HG02623 (cell line): ENCODE results near the gene EPS8.

Experiments
- ATAC-seq: cut with Tn5 transposase; IDR thresholded peaks from one replicate; pipeline ENCODE4 v1.9.1; 2021; ENCODE audit warnings: moderate library complexity; ENCODE audit not compliant: unreplicated experiment

Gene EPS8

GRCh38 chr12:15698377-15698871 is 90.8 kb downstream of the EPS8 start:
- no peak for ATAC-seq

DNA sequence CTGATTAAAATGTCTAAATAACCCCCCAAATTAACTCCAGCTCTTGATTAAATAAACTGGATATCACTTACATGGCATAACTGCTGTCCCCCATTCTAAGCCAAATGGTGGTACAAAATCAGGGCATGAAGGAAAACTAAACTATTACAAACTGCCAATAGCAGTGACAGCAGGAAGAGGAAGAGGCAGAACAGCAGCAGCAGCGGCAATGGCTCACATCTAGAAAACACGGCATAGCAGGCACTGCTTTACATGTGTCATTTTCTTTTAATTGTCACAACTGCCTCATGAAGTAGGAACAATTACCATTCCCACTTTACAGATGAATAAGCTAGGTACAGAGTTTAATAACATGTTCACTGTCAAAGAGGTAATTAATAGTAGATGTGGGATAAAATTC is 92.0 kb downstream of the EPS8 start:
- ATAC-seq: no peak

GRCh38 chr12:15693228-15693911 is 95.8 kb downstream of the EPS8 start:
- no peak for ATAC-seq

- no peak for ATAC-seq
Observed at GRCh38 chr12:15691388-15691787, 97.8 kb downstream of the EPS8 start.

DNA sequence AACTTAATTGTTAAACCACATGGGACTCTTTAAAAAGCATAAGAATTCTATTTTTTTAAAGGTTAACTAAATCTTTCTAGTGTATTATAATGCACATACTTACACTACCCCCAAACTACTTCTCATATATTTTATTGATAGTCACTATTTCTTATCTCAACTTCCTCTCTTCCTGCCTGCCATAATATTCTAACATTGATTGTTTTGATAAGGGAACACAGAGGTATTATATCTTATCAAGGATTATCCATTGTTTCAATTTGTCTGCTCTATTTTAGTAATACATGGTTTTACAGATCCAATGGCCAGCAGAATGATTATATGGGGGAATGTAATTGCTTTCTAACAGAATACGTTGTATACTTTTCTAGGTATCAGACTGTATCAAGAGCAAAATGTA is 98.9 kb downstream of the EPS8 start:
- no peak for ATAC-seq

DNA sequence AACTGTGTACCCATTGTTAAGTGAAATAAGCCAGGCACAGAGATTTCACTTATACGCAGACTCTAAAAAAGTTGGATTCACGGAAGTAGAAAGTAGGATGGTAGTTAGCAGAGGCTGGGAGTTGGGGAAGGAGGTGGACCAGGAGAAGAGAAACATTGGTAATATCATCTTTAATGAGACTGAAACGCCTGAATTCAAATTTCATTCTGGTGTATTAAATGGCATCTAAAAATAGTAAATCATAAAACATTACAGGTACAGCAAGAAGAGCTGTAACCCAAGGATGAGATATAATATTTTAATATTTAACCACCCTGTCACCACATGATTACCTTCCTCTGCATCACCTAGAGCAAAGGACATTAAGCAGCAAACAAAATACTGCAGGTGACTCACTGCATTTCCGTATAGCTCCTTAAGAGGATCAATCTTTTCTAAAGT is 99.4 kb downstream of the EPS8 start:
- ATAC-seq: no peak

DNA sequence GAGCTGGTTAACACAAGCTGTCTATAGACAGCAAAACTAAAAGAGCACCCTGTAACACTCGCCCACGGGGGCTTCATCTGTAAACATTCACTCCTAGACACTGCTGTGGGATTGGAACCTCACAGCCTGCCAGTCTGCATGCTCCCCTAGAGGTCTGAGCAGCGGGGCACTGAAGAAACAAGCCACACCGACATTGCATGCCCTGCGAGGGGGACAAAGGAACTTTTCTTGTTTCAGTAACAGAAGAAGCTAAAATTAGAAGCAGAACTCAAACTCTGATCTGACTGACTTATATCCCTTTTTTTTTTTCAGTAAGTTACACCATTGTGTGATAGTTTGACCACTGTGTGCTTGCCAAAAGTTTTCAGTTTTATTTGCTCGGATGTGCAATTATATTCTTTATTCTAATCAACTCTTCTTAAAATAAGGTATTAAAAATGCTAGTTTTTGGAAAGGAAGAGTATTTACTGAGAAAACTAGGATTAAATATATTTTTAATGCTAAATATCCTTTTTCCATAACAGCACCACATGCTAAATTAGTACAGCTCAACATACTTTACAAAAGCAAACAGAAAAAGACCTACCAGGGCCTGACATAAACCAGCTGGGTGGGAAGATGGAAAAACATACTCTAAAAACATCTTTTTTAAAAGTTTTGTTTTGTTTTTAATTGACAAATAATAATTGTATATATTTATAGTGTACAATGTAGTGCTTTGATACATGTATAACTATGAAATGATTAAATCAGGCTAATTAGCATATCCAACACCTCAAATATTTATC is 100.2 kb downstream of the EPS8 start:
- no peak for ATAC-seq

DNA sequence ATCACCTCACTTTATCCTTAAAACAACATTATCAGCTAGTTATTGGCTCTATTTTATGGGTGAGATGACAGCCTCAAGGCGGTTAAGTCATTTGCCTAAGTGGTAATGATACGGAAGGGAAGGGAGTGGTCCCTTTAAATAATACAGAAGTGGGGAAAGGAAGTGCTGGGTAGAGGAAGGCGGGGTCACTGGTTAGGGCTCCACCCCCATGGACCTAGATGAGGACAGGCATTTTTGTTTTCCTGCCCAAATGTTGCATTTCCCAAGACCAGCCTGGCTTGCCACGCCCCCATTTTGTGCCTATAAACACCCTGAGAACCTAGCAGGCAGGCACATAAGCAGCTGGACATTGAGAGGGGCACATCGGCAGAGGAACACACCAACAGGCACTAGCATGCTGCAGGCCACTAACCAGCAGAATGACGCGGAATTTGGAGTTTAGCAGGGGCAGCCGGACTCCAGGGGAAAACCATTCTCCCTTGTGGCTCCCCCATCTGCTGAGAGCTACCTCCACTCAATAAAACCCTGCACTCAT is 100.9 kb downstream of the EPS8 start:
- ATAC-seq: no peak

DNA sequence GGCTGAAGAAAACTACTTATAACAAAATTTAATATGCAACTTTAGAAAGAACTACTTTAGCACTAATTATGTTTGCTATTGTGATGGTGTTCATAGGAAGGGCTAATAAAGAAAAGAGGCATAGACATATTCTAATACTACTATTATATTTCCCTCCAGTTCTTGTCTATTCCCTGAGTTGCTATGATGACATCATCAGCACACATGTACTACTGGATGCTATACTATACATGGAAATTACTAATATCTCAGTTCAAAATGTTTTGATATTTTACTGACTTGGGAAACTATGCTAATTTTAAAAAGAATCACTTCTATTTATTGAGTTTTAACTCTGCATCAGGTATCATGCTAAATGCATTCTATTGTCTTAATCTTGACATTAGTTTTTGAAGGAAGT is 101.6 kb downstream of the EPS8 start:
- ATAC-seq: no peak

DNA sequence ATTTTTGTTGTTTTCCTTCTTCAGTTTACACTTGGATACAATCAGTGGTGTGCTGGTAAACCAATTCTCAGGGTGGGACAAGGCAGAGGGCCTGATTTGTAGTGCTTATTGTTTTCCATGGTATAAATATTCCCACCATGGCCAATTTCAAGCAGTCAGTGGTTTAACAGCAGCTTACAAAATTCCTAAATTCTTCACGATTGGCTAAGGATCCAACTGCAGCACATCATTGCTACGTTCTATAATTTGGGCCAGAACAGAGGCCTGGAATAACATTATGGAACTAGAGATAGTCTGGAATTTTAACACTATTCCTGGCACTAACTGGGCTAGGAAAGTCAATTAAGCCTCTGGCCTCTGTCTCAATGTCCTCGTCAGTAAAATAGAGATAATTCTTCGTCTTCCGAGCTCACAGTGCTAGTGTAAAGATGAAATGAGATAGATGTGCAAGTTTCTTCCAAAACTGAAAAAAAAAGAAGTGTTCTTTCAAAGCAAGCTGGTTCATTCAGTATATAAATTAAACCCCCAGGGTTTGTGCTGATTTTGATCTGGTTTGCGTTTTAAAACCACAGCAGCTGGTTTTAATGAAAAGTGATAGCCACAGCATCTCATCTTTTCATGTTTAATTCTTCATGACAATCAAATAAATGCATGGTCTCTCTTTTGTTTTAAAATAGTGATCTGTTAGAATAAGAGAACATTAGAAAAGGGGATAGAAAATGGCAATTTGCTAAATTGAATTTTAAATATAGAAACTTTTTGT is 104.1 kb downstream of the EPS8 start:
- ATAC-seq: no peak

GRCh38 chr12:15682826-15683225 is 106.4 kb downstream of the EPS8 start:
- ATAC-seq: no peak

- no peak for ATAC-seq
Observed at GRCh38 chr12:15679151-15679550, 110.0 kb downstream of the EPS8 start.

DNA sequence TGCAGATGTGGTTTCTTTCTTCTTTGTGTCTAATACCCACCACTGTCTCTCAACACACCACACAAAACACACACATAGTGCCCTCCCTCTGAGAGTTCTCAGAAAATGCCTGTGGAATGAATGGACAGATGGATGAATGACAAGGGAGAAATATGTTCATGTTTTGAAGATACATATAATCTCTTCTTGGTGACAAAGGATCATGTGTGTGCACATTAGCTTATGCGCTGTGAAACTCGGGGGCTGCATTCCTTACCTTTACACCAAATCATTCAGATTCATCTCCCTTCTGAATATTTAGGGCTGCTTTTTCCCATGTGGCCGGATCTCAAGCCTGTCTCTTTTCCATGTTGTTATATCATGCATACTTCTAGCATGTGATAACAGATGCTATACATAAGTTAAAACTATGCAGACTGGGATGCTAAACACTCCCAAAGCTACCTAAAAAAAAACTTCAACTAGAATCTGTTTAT is 111.4 kb downstream of the EPS8 start:
- no peak for ATAC-seq

DNA sequence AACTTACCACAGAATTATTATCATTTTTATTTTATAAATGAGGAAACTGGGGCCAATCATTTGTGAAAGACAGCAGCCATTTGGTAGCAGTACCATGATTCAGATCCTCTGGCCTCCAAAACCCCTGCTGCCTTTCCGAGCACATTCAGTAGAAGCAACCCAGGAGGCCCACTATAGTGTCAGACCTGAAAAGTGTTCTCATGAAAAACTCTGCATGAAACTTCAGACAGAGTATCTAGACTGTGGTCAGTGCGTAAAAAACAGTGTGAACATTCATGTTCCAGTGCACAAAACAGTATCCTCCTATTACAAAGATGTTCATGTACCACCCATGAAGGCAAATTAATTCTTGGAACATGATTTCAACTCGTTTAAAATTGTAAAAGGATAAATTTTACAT is 112.0 kb downstream of the EPS8 start:
- ATAC-seq: no peak

DNA sequence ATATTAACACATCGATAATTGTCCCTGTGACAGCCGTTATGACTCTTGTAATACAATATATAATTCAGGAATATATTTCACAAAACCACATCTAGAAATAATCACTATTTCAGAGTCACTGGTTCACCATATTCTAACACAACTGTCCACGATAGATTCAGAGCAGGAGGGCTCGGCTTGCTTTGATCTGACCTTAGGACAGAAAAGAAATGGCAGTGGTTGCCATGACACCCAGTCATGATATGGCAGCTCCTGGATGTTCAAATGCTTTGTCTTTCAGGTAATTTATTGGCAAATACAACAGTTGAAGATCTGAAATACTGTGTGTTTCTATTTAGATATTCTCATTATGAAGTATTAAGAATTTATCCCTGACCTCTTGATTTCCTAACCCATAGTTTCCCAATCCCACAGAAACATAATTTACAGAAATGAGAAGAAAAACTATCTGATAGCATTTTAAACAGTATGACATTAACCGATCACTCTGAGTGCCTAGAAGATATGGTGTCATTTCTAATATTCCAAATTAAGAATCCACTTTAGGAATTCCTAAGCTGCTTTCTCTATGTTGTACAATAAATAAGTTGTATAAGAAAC is 116.4 kb downstream of the EPS8 start:
- no peak for ATAC-seq

GRCh38 chr12:15670756-15671155 is 118.4 kb downstream of the EPS8 start:
- no peak for ATAC-seq

GRCh38 chr12:15669256-15669948 is 119.8 kb downstream of the EPS8 start:
- ATAC-seq: no peak

DNA sequence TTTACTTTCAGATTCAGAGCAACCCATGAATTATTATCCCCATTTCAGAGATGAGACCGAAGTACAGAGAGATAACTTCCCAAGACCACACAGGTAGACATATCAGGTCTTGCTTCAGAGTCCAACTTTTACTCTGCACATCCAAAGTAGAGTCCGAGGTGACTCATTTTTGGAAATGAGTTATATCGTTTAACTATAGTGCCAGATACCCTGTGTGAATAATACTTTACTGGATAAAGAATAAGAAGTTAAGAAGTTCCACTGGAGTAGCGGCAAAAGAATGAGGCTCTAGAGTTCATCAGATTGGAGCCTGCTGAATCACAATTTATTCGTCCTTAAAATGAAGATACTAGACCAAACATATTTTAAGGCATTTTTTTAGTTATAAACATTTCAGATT is 124.7 kb downstream of the EPS8 start:
- ATAC-seq: no peak

DNA sequence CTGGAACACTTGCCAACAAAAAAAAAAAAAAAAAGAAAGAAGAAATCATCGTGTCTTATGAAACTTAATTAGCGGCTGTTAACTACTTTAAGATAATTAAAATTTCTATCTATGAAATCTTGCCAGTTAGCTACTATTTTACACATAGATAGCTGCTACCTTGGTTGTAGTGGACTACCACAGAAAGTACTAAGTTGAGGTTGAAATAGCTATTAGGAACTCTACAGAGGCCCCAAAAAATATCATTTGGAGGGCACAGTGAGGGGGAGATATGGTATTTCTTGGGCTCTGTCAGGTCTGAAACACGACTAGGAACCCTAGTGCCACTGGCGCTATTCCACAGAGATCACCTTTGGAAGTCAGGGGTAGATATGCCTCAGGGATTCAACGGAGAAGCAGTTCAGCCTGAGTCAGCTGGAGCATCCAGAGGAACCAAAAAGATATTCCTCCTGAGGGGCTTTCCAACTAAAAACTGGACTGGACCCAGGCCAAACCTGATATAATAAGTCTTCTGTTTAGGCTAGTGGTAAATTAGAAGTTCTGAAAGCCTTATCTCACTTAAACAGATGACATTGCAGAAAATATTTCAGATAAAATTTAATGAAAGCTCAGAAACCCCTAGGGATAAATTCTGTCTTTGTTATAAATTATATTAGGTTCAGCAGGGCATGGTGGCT is 126.1 kb downstream of the EPS8 start:
- no peak for ATAC-seq
